GM12874 (cell line): ENCODE results near the gene POLK.

Experiments
- TF ChIP-seq, protein P1 (sequence below): IDR thresholded peaks from 2 replicates; pipeline ENCODE4 v1.5.1; 2011; ENCODE audit warnings: low read depth, mild to moderate bottlenecking, control low read depth, low read length, moderate library complexity; ENCODE audit not compliant: insufficient read depth

The POLK gene

DNA sequence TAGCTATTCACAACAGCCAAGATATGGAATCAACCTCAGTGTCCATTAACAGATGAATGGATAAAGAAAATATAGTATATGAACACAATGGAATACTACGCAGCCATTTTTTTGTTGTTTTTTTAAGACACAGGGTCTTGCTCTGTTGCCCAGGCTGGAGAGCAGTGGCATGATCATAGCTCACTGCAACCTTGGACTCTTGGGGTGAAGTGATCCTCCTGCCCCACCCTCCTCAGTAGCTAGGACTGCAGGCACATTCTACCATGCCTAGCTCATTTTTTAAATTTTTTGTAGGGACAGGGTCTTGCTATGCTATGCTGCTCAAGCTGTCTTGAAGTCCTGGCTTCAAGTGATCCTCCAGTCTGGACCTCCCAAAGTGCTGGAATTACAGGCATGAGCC lies 38.7 kb upstream of the POLK start:
- TF ChIP-seq, protein P1, sequence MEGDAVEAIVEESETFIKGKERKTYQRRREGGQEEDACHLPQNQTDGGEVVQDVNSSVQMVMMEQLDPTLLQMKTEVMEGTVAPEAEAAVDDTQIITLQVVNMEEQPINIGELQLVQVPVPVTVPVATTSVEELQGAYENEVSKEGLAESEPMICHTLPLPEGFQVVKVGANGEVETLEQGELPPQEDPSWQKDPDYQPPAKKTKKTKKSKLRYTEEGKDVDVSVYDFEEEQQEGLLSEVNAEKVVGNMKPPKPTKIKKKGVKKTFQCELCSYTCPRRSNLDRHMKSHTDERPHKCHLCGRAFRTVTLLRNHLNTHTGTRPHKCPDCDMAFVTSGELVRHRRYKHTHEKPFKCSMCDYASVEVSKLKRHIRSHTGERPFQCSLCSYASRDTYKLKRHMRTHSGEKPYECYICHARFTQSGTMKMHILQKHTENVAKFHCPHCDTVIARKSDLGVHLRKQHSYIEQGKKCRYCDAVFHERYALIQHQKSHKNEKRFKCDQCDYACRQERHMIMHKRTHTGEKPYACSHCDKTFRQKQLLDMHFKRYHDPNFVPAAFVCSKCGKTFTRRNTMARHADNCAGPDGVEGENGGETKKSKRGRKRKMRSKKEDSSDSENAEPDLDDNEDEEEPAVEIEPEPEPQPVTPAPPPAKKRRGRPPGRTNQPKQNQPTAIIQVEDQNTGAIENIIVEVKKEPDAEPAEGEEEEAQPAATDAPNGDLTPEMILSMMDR = no peak

DNA sequence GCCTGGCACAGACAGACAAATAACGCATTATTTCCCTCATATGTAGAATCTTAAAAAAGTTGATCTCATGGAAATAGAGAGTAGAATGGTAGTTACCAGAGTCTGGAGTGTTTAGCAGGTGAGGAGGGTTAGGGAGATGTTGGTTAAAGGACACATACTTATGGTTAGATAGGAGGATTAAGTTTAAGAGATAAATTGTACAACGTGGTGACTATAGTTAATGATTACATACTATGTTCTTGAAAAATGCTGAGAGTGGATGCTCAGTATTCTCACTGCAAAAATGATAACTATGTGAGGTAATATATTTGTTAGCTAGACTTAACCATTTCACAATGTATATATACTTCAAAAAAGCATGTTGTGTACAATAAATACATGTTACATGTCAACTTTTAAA lies 38.2 kb upstream of the POLK start:
- TF ChIP-seq, protein P1 = no peak

DNA sequence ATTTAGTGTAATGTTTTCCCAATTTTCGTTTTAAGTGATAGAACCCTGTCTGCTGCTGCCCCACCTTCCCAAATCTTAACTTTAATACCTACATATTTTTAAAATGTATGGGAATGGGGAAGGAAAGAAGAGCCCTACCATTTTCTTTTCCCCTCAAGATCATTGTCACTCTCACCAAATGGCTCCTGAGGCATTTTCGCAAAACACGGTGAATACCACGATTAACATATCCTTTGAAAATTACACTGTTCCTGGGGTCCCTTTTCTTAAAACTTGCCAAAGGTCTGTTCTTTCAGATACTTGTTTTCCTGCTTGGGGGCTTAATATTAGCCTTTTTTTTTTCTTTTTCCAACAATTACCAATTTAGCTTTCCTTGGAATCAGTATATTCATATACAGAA lies 36.3 kb upstream of the POLK start:
- TF ChIP-seq, protein P1 = no peak

- TF ChIP-seq, protein P1 = no peak
Measured at GRCh38 chr5:75481024-75481423, 30.7 kb upstream of the POLK start.

- TF ChIP-seq, protein P1 = no peak
Measured at GRCh38 chr5:75482482-75482881, 29.2 kb upstream of the POLK start.

- TF ChIP-seq, protein P1 = no peak
Measured at GRCh38 chr5:75484605-75485004, 27.1 kb upstream of the POLK start.

GRCh38 chr5:75491621-75492020 lies 20.1 kb upstream of the POLK start:
- TF ChIP-seq, protein P1 = no peak

- TF ChIP-seq, protein P1 = no peak
Measured at GRCh38 chr5:75496026-75496425, 15.7 kb upstream of the POLK start.
